Fibroblast of pulmonary artery (primary cell): ENCODE results near the gene ORC4.
A peak's percentile ranks its signal among the peaks of the same experiment; 100 is the strongest.
"Not testable (repeated sequence)": the region's sequence is repeated elsewhere in the genome, so short reads cannot be mapped to it uniquely, and the experiment has no call there.

Experiments used
- DNase-seq: peaks from one replicate; pipeline ENCODE4 v3.0.0-alpha.2; 2010; ENCODE audit warnings: low read depth
- H3K4me3 ChIP-seq: replicated peaks from 2 replicates; pipeline ENCODE4 v1.5.1; 2011; ENCODE audit warnings: low read depth, mild to moderate bottlenecking, control low read depth, low read length, moderate library complexity
- CTCF ChIP-seq: IDR thresholded peaks from 2 replicates; pipeline ENCODE4 v1.5.1; 2011; ENCODE audit warnings: mild to moderate bottlenecking, control low read depth, low read length, inconsistent platforms; ENCODE audit errors: missing control alignments

The ORC4 gene

DNA sequence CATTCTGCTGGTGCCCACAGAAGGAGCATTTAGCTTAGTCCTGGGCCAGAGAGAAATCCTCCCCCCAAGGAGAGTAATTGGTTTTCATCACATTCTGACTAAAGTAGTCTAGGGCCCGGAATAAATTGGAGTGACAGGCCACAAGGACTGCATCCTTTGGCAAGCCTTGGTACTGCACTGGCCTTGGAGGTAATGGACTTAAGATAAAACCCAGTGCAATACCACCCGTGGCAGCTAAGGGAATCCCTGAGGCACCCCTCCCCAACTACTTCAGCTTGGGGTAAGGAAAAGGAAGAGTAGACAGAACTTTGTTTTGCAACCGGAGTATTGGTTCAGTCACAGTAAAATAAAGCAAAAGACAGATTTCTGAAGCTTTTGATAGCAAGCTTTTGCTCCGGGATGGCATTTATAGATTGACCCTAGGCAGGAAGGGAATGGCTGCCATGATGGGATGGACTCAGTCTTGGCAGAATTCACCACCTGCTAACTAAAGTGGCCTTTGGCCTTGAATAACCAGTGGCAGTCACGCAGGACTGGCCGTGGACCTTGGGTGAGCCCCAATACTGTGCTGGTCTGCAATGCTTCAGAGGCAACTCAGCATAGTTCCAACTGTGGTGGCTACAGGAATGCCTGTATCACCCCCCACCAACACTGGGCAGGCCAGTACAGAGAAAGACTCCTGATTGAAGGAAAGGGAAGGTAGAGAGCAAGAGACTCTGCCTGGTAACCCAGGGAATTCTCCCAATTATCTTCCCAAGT, 14.1 kb downstream of the ORC4 start:
- H3K4me3 ChIP-seq: no peak overlapping the region
- no peak for TF ChIP-seq CTCF
- no peak for DNase-seq

GRCh38 chr2:148002420-148002819, 18.1 kb downstream of the ORC4 start:
- H3K4me3 ChIP-seq, DNase-seq: not testable (repeated sequence)

- H3K4me3 ChIP-seq: no peak overlapping the region
- DNase-seq: no peak
- no peak for TF ChIP-seq CTCF
Measured at GRCh38 chr2:148000095-148000494, 20.4 kb downstream of the ORC4 start.

GRCh38 chr2:147999126-147999525, 21.4 kb downstream of the ORC4 start:
- no peak for DNase-seq
- H3K4me3 ChIP-seq: no peak overlapping the region
- TF ChIP-seq CTCF: no peak

DNA sequence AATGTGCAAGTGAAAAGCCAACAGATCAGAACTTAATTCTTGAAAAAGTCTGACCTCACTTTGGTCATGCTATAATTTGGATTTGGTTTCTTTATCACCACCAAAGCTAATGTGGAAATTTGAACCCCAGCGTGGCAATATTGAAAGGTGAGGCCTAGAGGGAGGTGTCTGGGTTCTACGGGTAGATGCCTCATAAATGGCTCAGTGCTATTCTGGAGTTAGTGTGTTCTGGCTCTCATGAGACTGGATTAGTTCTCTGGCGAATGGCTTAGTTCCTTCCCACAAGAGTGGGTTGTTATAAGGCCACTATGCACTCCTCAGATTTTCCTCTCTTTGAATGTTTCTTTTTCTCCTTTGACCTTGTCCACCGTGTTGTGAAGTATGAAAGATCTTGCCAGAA, 22.3 kb downstream of the ORC4 start:
- no peak for DNase-seq
- H3K4me3 ChIP-seq: no peak overlapping the region
- TF ChIP-seq CTCF: no peak

DNA sequence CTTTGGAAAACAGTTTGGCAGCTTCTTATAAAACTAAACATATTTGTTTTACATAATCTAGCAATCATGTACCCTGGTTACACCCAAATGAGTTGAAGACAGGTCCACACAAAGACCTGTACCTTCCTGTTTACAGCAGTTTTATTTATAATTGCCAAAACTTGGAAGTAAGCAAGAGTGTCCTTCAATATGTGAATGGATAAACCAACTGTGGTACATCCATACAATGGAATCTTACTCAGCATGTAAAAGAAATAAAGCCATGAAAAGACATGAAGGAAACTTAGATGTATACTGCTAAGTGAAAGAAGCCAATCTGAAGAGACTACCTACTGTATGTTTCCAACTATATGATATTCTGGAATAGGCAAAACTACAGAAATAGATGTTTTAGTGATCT, 23.7 kb downstream of the ORC4 start:
- no peak for DNase-seq
- H3K4me3 ChIP-seq: no peak overlapping the region
- TF ChIP-seq CTCF: no peak

DNA sequence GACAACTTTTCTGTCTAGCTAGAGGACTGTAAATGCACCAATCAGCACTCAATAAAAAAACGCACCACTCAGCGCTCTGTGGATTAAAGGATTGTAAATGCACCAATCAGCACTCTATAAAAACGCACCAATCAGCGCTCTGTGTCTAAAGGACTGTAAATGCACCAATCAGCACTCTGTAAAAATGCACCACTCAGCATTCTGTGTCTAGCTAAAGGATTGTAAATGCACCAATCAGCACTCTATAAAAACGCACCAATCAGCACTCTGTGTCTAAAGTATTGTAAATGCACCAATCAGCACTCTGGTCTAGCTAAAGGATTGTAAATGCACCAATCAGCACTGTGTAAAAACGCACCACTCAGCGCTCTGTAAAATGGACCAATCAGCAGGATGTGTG, 25.6 kb downstream of the ORC4 start:
- not testable (repeated sequence) for H3K4me3 ChIP-seq, DNase-seq

GRCh38 chr2:147989809-147990403, 30.6 kb downstream of the ORC4 start:
- TF ChIP-seq CTCF: peak; percentile 70
- DNase-seq: peak; percentile 79
- H3K4me3 ChIP-seq: no peak overlapping the region
